Cardiac septum (tissue), 1 donor: Measurements from ENCODE around the gene XRCC5. TPM values are rescaled to one million over a fixed set of nuclear protein-coding genes. Genes with fewer than 3 reads are reported as not detected.
"Not testable (repeated sequence)": the region's sequence is repeated elsewhere in the genome, so short reads cannot be mapped to it uniquely, and the experiment has no call there.

Source experiments
- DNase-seq: peaks from one replicate; pipeline ENCODE4 v3.0.0-alpha.2; 2020; ENCODE audit warnings: low spot score
- intact Hi-C: fragments of 100-400 bp; cut with DNase I; formaldehyde crosslinking; loops from one replicate; pipeline ENCODE4 v1.14.0; 2022
- long read RNA-seq: library from polyadenylated mRNA; unstranded; transcript quantifications from one replicate; pipeline ENCODE4 v2.0.0, GENCODE V29; 2021
- total RNA-seq: library from RNA; stranded (reverse); fragmentation: NEBNext Ultra II Directional; extraction: Animal tissue kit (Norgen Biotek cat#: 25700); gene quantifications from one replicate; pipeline ENCODE4 v1.2.1, GENCODE V29; 2021
- donor health status: DM: no; HTN: no; CAD: no.

Gene XRCC5
- total RNA-seq: 107 TPM
- long read RNA-seq, transcript XRCC5-201 (21 exons, 3,428 nt): major isoform, 115 of 154 reads
- long read RNA-seq, partial matches to known transcripts: 36 of 154 reads
- long read RNA-seq, other reads (novel, unspliced or antisense): 3 of 154 reads

DNA sequence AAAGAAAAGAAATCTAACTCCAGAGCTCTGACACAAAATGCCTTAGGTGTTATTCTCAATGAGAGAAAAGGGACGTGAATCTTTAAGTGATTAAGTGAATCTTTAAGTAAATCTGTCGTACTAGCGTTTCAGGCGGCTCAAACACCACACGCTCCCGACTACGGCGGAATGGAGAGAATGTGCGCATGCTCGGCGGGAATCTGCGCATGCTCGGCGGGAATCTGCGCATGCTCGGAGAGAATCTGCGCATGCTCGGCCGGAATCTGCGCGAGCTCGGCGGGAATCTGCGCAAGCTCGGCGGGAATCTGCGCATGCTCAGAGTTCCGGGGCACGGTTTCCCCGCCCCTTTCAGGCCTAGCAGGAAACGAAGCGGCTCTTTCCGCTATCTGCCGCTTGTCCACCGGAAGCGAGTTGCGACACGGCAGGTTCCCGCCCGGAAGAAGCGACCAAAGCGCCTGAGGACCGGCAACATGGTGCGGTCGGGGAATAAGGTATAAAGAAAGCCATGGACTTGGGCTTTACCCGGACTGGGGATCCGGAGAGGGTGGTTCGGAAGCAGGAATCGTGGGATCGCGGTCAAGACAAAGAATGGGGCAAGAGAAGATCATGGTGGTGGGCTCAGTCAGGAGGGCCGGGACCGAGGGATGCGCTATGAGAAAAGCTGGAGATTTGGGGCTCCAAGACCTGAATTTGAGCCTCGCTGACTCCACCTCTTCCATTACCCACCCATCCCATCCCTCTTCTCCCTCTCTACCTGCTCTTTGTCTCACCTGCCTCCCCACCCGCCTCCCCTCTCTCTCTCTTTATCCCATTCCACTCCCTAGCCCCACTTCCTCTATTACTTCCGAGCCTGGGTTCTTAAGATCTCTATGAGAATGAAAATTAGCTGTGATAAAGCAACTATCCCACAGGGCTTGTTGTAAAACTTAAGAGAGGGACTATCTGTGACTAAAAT, at the start of gene XRCC5:
TSS of gene XRCC5 (plus strand) at position 382 of the 955 bp plus-strand sequence. CDS start at position 471, 89 bp downstream.
- peak; percentile 96 for DNase-seq
- intact Hi-C loops: no loop called here

DNA sequence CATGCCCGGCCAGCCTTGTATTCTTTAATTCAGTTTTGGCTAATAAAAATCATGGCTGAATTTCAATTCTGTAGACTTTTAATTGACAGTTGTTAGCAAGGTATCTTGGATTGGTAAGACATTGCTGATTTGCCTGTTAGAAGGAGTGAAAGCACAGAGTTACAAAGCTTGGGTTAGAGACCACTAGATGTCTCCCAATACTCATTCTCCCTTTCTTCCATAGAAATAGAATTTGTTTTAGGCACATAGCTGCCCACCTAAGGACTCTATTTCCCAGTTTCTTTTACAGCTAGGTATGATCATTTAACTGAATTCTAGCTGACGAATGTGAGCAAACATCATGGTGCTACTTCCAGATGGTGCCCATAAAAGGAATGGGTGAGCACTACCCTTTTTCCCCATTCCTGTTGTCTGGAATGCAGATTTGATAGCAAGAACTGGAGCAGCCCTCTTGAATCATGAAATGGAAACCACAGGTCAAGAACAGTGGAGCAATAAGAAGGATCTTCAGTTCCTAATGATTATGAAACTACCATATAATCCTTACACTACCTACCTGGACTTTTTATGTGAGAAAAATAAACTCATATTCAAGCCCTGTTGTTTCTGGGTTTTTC, 45.0 kb upstream of the XRCC5 start:
- intact Hi-C loops: no loop called here
- no peak for DNase-seq

DNA sequence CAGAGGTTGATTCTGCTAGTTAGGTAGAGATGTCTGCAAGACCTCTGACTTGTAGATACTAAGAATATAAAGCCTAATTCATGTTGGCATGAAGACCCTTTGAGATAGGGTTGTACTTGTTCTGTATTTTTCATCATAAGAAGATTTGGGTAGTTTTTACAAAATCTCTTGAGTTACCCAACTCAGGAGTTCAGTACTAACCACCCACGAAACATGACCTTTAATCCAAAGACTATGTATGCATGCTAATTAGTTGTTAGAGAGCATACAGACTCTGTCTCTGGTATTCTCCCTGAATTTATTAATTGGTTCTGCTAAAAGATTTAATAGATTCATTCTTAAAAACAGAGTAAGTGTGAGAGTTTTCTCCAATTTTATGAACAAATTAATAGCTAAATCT, 44.5 kb upstream of the XRCC5 start:
- intact Hi-C loops: no loop called here
- DNase-seq: no peak

DNA sequence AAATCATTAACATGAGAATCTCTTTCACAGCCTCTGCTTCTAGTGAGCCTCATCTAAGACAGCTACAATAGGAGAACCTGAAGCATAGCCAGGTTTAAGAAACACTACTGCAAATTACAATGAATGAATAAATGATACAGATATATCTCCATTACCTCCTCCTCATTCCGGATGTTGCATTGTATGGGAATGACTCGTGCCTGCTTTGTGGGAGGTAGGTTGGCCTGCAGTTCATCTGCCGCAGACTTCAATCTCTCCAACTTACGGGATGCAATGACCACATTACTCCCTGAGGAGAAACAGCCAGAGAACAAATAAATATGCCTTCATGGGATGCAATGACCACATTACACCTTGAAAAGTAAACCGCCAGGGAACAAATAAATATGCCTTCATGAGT, 42.9 kb upstream of the XRCC5 start:
- no peak for DNase-seq
- intact Hi-C loops: no loop called here

DNA sequence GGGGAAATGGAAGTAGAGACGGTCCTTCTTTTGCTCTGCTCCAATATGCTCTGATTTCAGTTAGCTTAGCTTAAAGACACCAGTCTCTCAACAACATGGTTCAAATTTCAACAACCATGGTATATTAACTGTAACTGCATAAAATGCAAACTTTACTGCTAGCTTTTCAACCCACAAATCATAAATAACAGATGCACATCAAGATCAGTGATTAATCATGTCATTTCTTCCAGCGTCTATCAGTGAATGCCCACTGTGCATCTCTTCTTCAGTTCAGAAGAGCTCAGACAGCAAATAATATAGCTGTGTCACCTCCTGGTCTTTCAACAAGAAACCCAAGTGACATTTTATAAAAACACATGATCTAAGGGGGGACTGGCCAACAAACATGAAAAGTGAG, 40.1 kb upstream of the XRCC5 start:
- DNase-seq: no peak
- intact Hi-C loops: no loop called here

DNA sequence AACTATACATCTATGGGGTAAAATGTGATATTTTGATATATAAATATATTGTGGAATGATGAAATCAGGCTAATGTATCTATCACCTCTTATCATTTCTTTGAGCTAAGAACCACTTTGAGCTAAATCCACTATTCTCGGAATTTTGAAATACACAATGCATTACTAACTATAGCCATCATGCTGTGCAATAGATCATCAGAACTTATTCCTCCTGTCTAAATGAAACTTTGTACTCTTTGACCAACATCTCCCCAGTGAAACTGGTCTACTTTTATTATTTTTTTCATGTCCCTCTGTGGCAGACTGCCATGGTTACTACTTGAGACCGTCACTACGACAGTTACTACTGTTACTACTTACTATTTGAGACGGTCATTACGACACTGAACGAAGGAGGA, 39.0 kb upstream of the XRCC5 start:
- DNase-seq: no peak
- intact Hi-C loops: no loop called here

DNA sequence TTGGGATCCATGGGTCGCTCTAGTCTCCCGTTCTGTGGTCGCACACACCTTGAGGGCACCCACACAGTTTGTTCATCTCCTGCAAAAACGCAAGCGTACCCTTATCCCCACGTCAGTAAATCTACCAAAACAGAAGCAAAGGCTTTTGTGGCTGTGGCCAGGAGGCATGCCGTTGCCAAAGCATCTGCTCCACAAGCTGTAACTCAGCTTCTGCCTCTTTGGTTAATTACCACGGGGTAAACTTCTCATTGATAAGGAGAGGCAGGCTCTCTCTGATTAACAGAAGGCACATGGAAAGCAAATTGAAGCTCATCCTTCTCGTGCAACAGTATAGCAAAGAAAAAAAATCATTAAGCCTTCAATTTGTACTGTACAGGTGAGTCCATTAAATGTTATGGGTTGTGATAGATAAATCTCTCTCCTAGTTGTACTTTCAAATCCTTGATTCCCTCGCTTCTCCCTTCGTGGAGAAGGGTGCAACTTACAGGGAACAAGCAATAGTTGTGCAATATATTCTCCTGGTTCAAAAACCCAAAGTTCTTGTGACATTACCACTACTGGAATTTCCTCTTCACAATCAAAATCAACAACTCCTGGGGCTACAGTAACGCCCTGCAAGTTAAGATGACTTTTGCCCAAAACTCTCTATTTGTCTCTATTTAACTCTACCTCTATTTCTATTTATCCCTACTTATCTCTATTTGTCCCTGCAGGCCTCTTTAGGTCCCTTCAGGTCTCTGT, 37.9 kb upstream of the XRCC5 start:
- intact Hi-C loops: no loop called here
- no peak for DNase-seq

DNA sequence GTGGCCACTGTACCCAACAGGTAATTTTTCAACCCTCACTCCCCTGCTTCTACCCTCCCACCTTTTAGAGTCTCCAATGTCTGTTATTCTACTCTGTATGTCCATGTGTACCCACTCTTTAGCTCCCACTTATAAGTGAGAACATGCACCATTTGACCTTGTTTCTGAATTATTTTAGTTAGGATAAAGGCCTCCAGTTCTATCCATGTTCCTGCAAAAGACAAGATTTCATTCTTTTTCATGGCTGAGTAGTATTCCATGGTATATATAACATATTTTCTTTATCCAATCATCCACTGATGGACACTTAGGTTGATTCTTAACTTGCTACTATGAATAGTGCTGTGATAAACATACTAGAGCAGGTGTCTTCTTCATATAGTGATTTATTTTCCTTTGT, 36.7 kb upstream of the XRCC5 start:
- intact Hi-C loops: no loop called here
- no peak for DNase-seq

DNA sequence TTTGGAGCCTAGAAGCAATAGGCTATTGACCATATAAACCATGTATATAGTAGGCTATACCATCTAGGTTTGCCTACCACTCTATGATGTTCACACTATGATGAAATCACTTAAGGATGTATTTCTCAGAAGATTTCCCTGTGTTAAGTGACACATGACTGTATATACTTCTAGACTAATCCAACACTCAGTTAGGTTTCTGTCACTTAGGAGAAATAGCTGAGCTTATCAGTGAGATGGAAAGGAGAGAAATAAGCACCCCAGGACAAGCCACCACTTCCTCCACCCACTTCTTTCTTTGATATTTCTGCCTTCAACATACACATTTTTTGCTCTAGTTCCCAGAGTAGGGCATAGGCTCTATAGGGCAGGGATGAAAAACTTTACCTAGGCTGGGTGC, 35.4 kb upstream of the XRCC5 start:
- DNase-seq: no peak
- intact Hi-C loops: no loop called here

DNA sequence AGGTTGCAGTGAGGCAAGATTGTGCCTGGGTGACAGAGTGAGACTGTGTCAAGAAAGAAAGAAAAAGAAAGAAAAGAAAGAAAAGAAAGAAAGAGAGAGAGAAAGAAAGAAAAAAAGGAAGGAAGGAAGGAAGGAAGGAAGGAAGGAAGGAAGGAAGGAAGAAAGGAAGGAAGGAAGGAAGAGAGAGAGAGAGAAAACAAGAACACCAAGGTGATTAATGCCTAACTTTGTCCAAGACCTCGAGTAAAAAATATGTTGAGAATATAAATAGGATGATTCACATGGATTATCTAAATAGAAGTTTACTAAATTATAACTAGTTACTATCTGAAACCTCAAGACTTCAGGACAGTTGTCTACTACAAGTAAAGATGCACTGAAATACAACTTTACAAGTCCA, 34.8 kb upstream of the XRCC5 start:
- DNase-seq: no peak

DNA sequence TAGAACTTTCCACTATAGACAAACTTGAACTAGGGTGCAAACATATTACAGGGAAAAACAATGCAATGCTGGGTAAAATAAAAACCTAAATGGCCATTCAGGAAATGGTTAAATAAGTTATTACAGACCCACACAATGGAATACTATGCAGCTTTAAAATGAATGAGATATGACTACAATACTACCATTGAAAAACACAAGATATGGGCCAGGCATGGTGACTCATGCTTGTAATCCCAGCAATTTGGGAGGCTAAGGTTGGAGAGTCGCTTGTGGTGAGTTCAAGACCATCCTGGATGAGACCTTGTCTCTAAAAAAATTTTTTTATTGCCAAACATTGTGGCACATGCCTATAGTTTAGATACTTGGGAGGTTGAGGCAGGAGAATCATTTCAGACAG, 34.4 kb upstream of the XRCC5 start:
- DNase-seq: no peak
- intact Hi-C loops: no loop called here

More for the DNA sequence above, 34.8 kb upstream of the XRCC5 start:
- intact Hi-C loops: no loop called here

DNA sequence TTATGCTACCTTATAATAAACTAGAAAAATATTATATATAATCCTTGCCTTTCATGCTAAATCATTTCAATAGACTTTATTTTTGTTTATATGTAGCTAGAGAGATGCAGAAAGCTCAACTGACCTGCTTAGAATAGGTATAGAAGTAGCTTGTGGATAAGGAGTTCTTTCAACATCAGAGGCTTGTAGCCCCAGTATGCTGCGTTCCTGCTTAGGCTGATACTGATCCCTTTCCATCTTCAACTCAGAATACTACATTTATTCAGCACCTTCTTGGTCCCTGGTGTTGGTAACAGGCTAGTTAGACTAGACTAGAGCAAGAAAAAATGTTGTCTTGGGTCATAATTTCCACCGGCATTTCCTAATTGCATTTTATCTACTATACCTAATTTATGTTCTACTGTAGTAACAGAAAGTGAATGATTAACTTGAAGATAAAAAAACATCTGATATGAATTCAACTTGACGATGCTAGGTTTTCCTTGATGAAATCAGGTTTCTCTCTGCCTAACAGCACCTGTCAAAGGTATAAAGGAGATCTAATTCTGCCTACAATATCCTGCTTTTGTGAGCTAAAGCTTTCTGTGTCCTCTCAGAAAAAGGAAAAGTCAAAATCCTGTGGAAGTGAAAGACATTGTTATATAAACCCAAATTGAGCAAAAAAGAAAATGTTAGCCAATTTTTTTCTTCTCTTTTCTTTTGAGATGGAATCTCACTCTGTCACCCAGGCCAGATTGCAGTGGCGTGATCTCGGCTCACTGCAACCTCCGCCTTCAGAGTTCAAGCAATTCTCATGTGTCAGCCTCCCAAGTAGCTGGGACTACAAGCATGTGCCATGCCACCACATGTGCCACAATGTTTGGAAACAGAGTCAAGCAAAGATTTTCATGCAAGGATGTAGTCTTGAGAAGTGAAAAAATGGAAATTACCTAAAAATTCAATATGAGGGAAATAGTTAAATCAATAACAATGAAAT, 33.4 kb upstream of the XRCC5 start:
- no peak for DNase-seq
- intact Hi-C loops: no loop called here

DNA sequence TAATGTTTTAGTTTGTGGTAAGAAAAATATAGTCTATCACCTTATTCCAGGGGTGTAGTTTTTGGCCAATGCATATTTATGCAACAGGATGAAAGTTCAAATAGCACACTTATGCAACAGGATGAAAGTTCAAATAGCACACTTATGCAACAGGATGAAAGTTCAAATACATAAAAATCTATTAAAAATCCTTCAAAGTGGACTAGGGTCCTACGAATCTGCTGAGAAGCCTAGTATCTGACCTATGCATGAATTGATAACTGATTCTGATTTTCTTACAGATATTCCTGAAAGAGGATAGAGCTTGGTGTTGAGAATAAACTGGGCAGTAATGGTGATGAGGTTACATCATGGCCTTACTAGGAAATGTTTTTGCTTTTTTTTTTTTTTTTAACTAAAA, 30.4 kb upstream of the XRCC5 start:
- intact Hi-C loops: no loop called here
- no peak for DNase-seq

DNA sequence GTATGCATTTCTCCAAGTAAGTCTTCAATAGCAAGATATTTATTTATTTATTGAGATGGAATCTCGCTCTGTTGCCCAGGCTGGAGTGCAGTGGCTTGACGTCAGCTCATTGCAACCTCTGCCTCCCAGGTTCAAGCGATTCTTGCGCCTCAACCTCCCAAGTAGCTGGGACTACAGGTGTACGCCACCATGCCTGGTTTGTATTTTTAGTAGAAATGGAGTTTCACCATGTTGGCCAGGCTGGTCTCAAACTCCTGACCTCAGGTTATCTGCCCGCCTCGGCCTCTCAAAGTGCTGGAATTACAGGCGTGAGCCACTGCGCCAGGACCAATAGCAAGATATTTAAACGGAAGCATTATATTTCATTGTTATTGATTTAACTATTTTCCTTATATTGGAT, 29.1 kb upstream of the XRCC5 start:
- DNase-seq, intact Hi-C loops: not testable (repeated sequence)

DNA sequence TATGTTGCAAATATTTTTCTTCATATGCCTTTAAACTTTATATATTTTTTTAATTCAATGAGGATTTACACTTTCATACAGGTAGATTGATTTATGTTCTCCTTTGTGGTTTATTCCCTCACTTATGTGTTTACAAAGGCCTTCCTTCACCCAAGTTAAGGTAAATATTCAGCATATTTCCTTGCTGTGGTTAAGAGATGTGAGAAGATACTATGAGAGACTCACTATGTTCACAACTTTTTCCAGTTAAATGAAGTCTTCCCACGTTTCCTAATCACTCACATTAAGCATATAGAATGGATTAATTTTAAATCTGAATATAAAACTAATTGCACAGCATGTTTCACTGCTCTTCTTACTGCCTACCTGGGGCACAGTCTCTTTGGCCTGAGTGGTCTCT, 28.1 kb upstream of the XRCC5 start:
- intact Hi-C loops: no loop called here
- DNase-seq: no peak

DNA sequence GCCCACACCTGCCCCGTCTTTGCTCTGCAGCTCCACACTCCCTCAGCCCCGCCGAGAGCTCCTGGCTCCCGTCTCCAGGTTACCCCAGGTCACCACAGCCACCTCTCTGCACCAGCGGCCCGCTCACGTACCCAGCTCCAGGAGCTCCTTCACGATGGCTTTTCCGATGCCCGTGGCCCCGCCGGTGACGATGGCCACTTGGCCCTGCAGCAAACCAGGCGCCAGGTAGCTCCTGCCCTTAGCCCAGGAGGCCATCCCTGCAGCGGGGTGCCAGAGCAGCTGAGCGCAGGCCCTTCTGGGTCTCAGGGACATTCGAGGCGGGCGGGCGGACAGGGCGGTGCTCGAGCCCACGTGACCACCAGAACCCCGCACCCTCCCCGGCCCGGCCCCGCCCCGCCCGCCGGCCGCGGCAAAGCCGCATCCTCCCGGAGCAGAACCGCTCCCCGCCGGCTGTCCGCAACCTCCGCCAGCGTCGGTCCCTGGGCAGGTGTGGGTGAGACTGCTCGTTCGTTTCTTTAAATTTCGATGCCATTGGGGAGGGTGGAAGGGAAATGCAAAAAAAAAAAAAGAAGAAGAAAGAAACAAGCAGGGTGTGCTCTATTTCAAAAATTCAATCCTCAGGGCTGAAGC, 27.5 kb upstream of the XRCC5 start, which contains the start of the genes PECR and TMEM169:
TSS of gene PECR (minus strand) at position 323 of the 630 bp plus-strand sequence. CDS start at position 255, 68 bp downstream.
TSS of gene TMEM169 (plus strand) at position 433 of the 630 bp plus-strand sequence. CDS start 14,045 bp downstream, outside the sequence.
- intact Hi-C loops: no loop called here
- DNase-seq: peak; percentile 92

DNA sequence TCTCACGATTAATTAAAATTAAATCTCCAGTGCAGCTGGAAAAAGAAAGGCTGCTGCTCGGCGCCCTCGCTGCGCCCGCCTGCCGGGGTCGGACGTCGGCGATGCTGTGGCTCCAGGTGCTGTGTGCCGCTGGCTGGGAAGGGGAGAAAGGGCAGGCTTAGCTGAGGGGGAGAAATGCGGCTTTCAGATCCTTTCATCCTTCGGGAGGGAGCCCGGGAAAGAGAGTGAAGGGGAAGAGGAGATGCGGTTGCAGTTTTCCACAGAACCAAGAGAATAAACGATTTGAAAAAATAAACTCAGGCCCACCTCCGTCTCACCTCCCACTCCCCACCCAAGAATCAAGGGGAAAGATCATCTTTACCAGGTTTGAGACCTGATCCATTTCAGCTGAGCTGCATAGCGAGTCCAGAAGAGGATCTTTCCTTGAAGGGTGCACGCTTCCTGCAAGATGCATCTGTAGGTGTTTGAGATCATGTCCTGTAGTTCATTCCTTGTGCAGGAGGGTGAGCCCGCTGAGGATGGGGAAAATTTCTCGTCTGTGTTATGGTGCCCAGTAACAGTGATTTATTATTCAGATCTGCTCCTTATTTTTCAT, 26.9 kb upstream of the XRCC5 start:
- DNase-seq: no peak
- intact Hi-C loops: no loop called here

DNA sequence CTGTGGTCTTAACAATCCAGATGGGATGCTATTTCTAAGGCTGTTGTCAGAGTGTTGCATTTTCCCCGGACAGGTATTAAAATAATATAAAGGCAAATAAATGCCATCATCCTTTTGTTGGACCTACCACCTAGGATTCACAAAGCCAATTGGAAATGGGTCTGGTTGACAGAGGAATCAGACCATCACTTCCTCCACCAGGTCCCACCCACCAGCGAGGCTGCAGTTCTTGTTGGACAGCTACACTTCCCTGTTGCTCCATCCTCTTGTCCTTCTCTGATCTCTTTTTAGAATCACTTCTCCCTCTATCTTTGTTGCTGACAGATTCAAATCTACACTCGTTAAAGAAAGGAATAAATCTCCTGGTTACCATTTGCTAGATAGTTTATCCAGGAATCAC, 26.3 kb upstream of the XRCC5 start:
- intact Hi-C loops: no loop called here
- peak; percentile 80 for DNase-seq
